Gastroesophageal sphincter (tissue), 3 donors: ENCODE data around the gene FANK1.

Experiments used
- EP300 ChIP-seq: sonication (generic); formaldehyde crosslinking; IDR thresholded peaks from one replicate; pipeline ENCODE4 v1.6.1; 2017; ENCODE audit warnings: antibody characterized with exemption, mild to moderate bottlenecking
- POLR2A ChIP-seq, 2 donors: fragments of 450-650 bp; IDR thresholded peaks; one replicate each; pipeline ENCODE4 v1.6.1; 2017; ENCODE audit warnings: antibody characterized with exemption in 2 of 2, mild to moderate bottlenecking in 2 of 2, moderate library complexity in 1 of 2
- POLR2AphosphoS5 ChIP-seq: sonication (generic); formaldehyde crosslinking; IDR thresholded peaks from one replicate; pipeline ENCODE4 v1.6.1; 2017; ENCODE audit warnings: antibody characterized with exemption
- TF ChIP-seq, protein P1 (sequence below), 4 experiments: fragments of 200-600 bp in 2 of 4; fragments of 450-650 bp in 2 of 4; sonication (generic) in 1 of 4; IDR thresholded peaks; one replicate each; pipeline ENCODE4 v1.5.1; 2017 to 2019; ENCODE audit warnings: antibody characterized with exemption in 4 of 4, mild to moderate bottlenecking in 2 of 4, moderate library complexity in 2 of 4

DNA sequence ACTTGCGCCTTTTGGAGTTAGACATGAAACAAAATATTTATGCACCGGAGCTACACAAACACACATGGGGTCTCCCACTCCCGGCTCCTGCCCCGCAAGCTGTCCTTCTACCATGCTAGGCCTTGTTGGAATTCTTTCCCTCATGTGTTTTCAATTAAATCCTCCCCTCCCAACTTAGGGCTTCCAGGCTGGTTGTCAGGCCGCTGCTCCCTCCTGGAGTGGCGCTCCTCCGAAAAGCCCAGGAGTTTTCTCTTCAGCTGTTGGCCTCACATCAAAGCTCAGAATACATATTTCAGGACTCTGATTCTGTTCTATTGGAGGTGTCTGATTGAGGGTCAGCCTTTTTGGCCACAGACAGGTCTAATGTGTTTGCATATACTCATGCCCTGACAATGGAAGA, 113.3 kb downstream of the FANK1 start:
- TF ChIP-seq, protein P1, sequence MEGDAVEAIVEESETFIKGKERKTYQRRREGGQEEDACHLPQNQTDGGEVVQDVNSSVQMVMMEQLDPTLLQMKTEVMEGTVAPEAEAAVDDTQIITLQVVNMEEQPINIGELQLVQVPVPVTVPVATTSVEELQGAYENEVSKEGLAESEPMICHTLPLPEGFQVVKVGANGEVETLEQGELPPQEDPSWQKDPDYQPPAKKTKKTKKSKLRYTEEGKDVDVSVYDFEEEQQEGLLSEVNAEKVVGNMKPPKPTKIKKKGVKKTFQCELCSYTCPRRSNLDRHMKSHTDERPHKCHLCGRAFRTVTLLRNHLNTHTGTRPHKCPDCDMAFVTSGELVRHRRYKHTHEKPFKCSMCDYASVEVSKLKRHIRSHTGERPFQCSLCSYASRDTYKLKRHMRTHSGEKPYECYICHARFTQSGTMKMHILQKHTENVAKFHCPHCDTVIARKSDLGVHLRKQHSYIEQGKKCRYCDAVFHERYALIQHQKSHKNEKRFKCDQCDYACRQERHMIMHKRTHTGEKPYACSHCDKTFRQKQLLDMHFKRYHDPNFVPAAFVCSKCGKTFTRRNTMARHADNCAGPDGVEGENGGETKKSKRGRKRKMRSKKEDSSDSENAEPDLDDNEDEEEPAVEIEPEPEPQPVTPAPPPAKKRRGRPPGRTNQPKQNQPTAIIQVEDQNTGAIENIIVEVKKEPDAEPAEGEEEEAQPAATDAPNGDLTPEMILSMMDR (IDR thresholded peaks at IDR 0.05) = no peak
- TF ChIP-seq POLR2AphosphoS5 (no peak), POLR2A (IDR thresholded peaks at IDR 0.05) (no peak), EP300 (no peak)
